H9 (cell line): Measurements from ENCODE around the gene PLA2G15. TPM values are rescaled to one million over a fixed set of nuclear protein-coding genes. Genes with fewer than 3 reads are reported as not detected.

Source experiments
- DNase-seq: peaks from one replicate; pipeline ENCODE4 v3.0.0-alpha.2; 2017
- H2AFZ ChIP-seq: one replicate; pipeline ENCODE4 v1.6.1; 2013; ENCODE audit warnings: mild to moderate bottlenecking, low read length, control low read depth, moderate library complexity
- H2AK5ac ChIP-seq: 2 replicates; pipeline ENCODE4 v1.6.1; 2013; ENCODE audit warnings: low read length, control low read depth, mixed read lengths; ENCODE audit not compliant: insufficient read length
- H2BK120ac ChIP-seq: one replicate; pipeline ENCODE4 v1.6.1; 2013; ENCODE audit warnings: low read depth, mild to moderate bottlenecking, low read length, control low read depth, inconsistent platforms; ENCODE audit not compliant: poor library complexity, severe bottlenecking
- H2BK12ac ChIP-seq: 2 replicates; pipeline ENCODE4 v1.6.1; 2013; ENCODE audit warnings: low read length, control low read depth, mixed read lengths, low read depth; ENCODE audit not compliant: insufficient read length
- H2BK15ac ChIP-seq: 2 replicates; pipeline ENCODE4 v1.6.1; 2013; ENCODE audit warnings: low read depth, low read length, control low read depth
- H2BK20ac ChIP-seq: one replicate; pipeline ENCODE4 v1.6.1; 2013; ENCODE audit warnings: low read depth, mild to moderate bottlenecking, low read length, control low read depth, inconsistent platforms; ENCODE audit not compliant: poor library complexity, severe bottlenecking
- H2BK5ac ChIP-seq: 2 replicates; pipeline ENCODE4 v1.6.1; 2013; ENCODE audit warnings: low read length, control low read depth, mixed read lengths; ENCODE audit not compliant: insufficient read length
- H3K14ac ChIP-seq: 2 replicates; pipeline ENCODE4 v1.6.1; 2013; ENCODE audit warnings: low read length, control low read depth; ENCODE audit not compliant: insufficient read depth
- H3K18ac ChIP-seq: 2 replicates; pipeline ENCODE4 v1.6.1; 2013; ENCODE audit warnings: low read depth, mild to moderate bottlenecking, mixed read lengths, low read length, control low read depth; ENCODE audit not compliant: insufficient read length
- H3K23ac ChIP-seq: 2 replicates; pipeline ENCODE4 v1.6.1; 2013; ENCODE audit warnings: low read length, control low read depth, mixed read lengths, low read depth; ENCODE audit not compliant: insufficient read length
- H3K23me2 ChIP-seq: 2 replicates; pipeline ENCODE4 v1.6.1; 2013; ENCODE audit warnings: low read depth, mild to moderate bottlenecking, mixed read lengths, low read length, control low read depth; ENCODE audit not compliant: insufficient read length, poor library complexity, severe bottlenecking
- H3K27ac ChIP-seq: 2 replicates; pipeline ENCODE4 v1.5.1; 2013; ENCODE audit warnings: low read length, control low read depth, mixed read lengths, low read depth; ENCODE audit not compliant: insufficient read length
- H3K27me3 ChIP-seq: 2 replicates; pipeline ENCODE4 v1.6.1; 2013; ENCODE audit warnings: low read length, control low read depth, inconsistent platforms; ENCODE audit not compliant: insufficient read depth
- H3K4ac ChIP-seq: 2 replicates; pipeline ENCODE4 v1.6.1; 2013; ENCODE audit warnings: low read depth, mild to moderate bottlenecking, control low read depth, inconsistent platforms, low read length, moderate library complexity
- H3K4me1 ChIP-seq: 2 replicates; pipeline ENCODE4 v1.6.1; 2013; ENCODE audit warnings: low read length, control low read depth, inconsistent platforms; ENCODE audit not compliant: insufficient read depth
- H3K4me2 ChIP-seq: 2 replicates; pipeline ENCODE4 v1.6.1; 2013; ENCODE audit warnings: low read length, control low read depth, mixed read lengths; ENCODE audit not compliant: insufficient read length, insufficient read depth
- H3K56ac ChIP-seq: 2 replicates; pipeline ENCODE4 v1.6.1; 2013; ENCODE audit warnings: low read depth, mild to moderate bottlenecking, mixed read lengths, low read length, control low read depth; ENCODE audit not compliant: insufficient read length
- H3K79me1 ChIP-seq: 2 replicates; pipeline ENCODE4 v1.6.1; 2013; ENCODE audit warnings: low read depth, mild to moderate bottlenecking, moderate library complexity, low read length, control low read depth, inconsistent platforms; ENCODE audit not compliant: insufficient read depth, poor library complexity, severe bottlenecking
- H3K79me2 ChIP-seq: 2 replicates; pipeline ENCODE4 v1.6.1; 2013; ENCODE audit warnings: low read length, control low read depth, inconsistent platforms; ENCODE audit not compliant: insufficient read depth
- H3K9ac ChIP-seq: 2 replicates; pipeline ENCODE4 v1.6.1; 2013; ENCODE audit warnings: low read length, control low read depth, mixed read lengths; ENCODE audit not compliant: insufficient read length; ENCODE audit errors: extremely low read depth
- H3K9me3 ChIP-seq: one replicate; pipeline ENCODE4 v1.6.1; 2013; ENCODE audit warnings: low read depth, low read length, inconsistent platforms; ENCODE audit not compliant: control insufficient read depth
- H3T11ph ChIP-seq: one replicate; pipeline ENCODE4 v1.6.1; 2013; ENCODE audit warnings: mild to moderate bottlenecking, low read length, control low read depth, inconsistent platforms
- H4K20me1 ChIP-seq: one replicate; pipeline ENCODE4 v1.6.1; 2013; ENCODE audit not compliant: control insufficient read depth, insufficient read length, insufficient read depth
- H4K5ac ChIP-seq: 2 replicates; pipeline ENCODE4 v1.6.1; 2013; ENCODE audit warnings: low read depth, mild to moderate bottlenecking, mixed read lengths, low read length, control low read depth; ENCODE audit not compliant: insufficient read length
- H4K8ac ChIP-seq: replicated peaks from 2 replicates; pipeline ENCODE4 v1.6.1; 2013; ENCODE audit warnings: low read length, control low read depth, mixed read lengths, low read depth; ENCODE audit not compliant: insufficient read length
- H4K91ac ChIP-seq: 2 replicates; pipeline ENCODE4 v1.6.1; 2013; ENCODE audit warnings: low read depth, mild to moderate bottlenecking, moderate library complexity, mixed read lengths, low read length, control low read depth; ENCODE audit not compliant: insufficient read length
- H3K27ac Mint-ChIP-seq, 3 experiments: 2 replicates in 2 of 3; 3 replicates in 1 of 3; pipeline ENCODE4 v1.8.0; 2020 to 2021; ENCODE audit warnings: mixed read lengths in 3 of 3, mild to moderate bottlenecking in 1 of 3, moderate library complexity in 1 of 3
- H3K27me3 Mint-ChIP-seq: 2 replicates; pipeline ENCODE4 v1.8.0; 2021; ENCODE audit warnings: low read depth, mild to moderate bottlenecking, moderate library complexity, mixed read lengths
- H3K36me3 Mint-ChIP-seq, 3 experiments: 2 replicates in 2 of 3; 3 replicates in 1 of 3; pipeline ENCODE4 v1.8.0; 2020 to 2021; ENCODE audit warnings: low read depth in 3 of 3, mixed read lengths in 3 of 3; ENCODE audit not compliant: insufficient read depth in 1 of 3
- H3K4me1 Mint-ChIP-seq, 2 experiments: 2 replicates each; pipeline ENCODE4 v1.8.0; 2020; ENCODE audit warnings: mixed read lengths in 2 of 2
- H3K4me3 Mint-ChIP-seq, 2 experiments: 2 replicates in 1 of 2; 3 replicates in 1 of 2; pipeline ENCODE4 v1.8.0; 2020 to 2021; ENCODE audit warnings: mild to moderate bottlenecking in 2 of 2, mixed read lengths in 2 of 2, moderate library complexity in 1 of 2
- H3K9me3 Mint-ChIP-seq, 2 experiments: 2 replicates in 1 of 2; 3 replicates in 1 of 2; pipeline ENCODE4 v1.8.0; 2020; ENCODE audit warnings: mild to moderate bottlenecking in 2 of 2, mixed read lengths in 2 of 2, moderate library complexity in 1 of 2
- WGBS: extraction: QIAGEN DNeasy Blood & Tissue Kit; methylation state at CpG from one replicate; pipeline ENCODE4 v1.1.7; 2013; ENCODE audit warnings: missing lambda C conversion rate, low lambda C conversion rate, mixed read lengths; ENCODE audit not compliant: insufficient read length; ENCODE audit errors: extremely low coverage; 5-methylcytosine and 5-hydroxymethylcytosine counted together
- total RNA-seq: library from RNA; stranded (reverse); gene quantifications from 2 replicates; pipeline ENCODE4 v1.2.1, GENCODE V29; 2021
- TF ChIP-seq, protein P1 (sequence below): fragments of 200-600 bp; sonication (generic); conservative IDR thresholded peaks from 3 replicates; pipeline ENCODE4 v1.8.0; 2021; ENCODE audit warnings: antibody characterized with exemption, mild to moderate bottlenecking

PLA2G15 gene
- total RNA-seq, 1 experiment from 2014 or later = 11.0 TPM

DNA sequence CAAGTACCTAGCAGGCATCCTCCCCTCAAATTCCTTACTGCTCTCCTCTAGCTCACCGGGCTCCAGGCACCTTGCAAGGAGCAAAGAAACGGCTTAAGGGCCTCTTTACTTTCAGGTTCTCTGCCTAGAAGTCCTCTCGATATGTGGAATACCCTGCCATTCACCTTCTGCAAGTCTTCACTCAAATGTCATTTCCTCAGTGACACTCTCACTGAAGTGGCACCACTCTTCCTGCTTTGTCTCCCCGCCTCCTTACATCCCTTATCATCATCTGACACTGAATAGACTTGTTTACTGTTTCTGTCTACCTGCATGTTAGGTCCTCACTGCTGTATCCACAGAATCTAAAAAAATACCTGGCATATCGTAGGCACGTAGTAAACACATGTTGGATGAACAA, 64.6 kb downstream of the PLA2G15 start:
- no CpG with 5 or more reads among the region's 6 CpGs for WGBS
- Histone ChIP-seq H3K14ac (no peak overlapping the region), H3K79me2 (peaks cover 2% of the 10 kb centered on the region; the same call in 1 of the 2 replicates), H3K23me2 (peaks cover 15% of the 10 kb centered on the region), H4K8ac (no peak overlapping the region), H3K9me3 (no peaks in the 10 kb centered on the region), H2AK5ac (no peak overlapping the region), H3K18ac (no peak overlapping the region), H3K27me3 (no peaks in the 10 kb centered on the region), H3K4me2 (peak overlapping the region; percentile 98), H4K5ac (no peak overlapping the region), H3K23ac (no peak overlapping the region), H4K20me1 (no peaks in the 10 kb centered on the region), H3K4me1 (peaks cover 2% of the 10 kb centered on the region; the same call in 1 of the 2 replicates), H3K79me1 (no peaks in the 10 kb centered on the region), H2AFZ (no peak overlapping the region), H2BK120ac (no peak overlapping the region), H2BK15ac (no peak overlapping the region), H2BK20ac (no peak overlapping the region), H3K4ac (no peak overlapping the region), H3K27ac (no peak overlapping the region), H3K56ac (no peak overlapping the region), H4K91ac (no peak overlapping the region), H2BK5ac (no peak overlapping the region), H3K9ac (peak overlapping the region; percentile 68), H3T11ph (no peak overlapping the region), H2BK12ac (no peak overlapping the region)
- TF ChIP-seq, protein P1, sequence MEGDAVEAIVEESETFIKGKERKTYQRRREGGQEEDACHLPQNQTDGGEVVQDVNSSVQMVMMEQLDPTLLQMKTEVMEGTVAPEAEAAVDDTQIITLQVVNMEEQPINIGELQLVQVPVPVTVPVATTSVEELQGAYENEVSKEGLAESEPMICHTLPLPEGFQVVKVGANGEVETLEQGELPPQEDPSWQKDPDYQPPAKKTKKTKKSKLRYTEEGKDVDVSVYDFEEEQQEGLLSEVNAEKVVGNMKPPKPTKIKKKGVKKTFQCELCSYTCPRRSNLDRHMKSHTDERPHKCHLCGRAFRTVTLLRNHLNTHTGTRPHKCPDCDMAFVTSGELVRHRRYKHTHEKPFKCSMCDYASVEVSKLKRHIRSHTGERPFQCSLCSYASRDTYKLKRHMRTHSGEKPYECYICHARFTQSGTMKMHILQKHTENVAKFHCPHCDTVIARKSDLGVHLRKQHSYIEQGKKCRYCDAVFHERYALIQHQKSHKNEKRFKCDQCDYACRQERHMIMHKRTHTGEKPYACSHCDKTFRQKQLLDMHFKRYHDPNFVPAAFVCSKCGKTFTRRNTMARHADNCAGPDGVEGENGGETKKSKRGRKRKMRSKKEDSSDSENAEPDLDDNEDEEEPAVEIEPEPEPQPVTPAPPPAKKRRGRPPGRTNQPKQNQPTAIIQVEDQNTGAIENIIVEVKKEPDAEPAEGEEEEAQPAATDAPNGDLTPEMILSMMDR = no peak
- H3K4me3 Mint-ChIP-seq = peak overlapping the region; percentile 94 to 98
- H3K36me3 Mint-ChIP-seq = peaks cover 10 to 42% (median 39%) of the 10 kb centered on the region in 3 experiments; a peak in 6 of 7 replicates
- DNase-seq = no peak
- H3K9me3 Mint-ChIP-seq = no peaks in the 10 kb centered on the region
- no peaks in the 10 kb centered on the region for H3K27me3 Mint-ChIP-seq
- peaks cover 12 to 13% of the 10 kb centered on the region in 2 experiments for H3K4me1 Mint-ChIP-seq
- peak overlapping the region in 1 of 3 experiments; percentile 98; a peak in 3 of 7 replicates for H3K27ac Mint-ChIP-seq
